ENCODE data around the gene PDZRN3. TPM values are rescaled to one million over a fixed set of nuclear protein-coding genes. Genes with fewer than 3 reads are reported as not detected.

The PDZRN3 gene
- total RNA-seq, 1 donor from 2014 or later, result 75.9 TPM

DNA sequence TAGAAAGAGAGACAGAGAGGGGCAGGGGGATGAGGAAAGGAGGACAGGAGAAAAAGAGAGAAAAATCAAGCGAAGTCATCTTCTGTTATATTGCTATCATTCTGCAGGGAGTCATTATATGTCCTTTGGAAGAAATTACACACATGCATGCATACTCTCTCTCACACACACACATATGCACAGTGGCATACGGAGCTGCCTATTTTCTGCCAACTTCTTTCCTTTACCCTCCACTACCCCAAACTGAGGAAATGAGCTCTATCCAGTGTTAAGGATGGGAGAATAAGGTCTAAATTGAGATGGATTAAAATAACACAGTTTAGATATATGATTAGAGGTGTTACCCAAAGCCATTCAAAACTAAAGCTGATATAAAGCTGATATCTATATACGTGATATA lies 48.8 kb downstream of the PDZRN3 start:
- Histone ChIP-seq H3K9me3 (no peaks in the 10 kb centered on the region), H3K27ac (no peak overlapping the region), H3K4me3 (no peak overlapping the region), H3K27me3 (no peaks in the 10 kb centered on the region), H3K4me1 (peaks cover 24% of the 10 kb centered on the region), H3K36me3 (no peaks in the 10 kb centered on the region)
- DNase-seq (ENCODE audit: extremely low spot score in 2 of 2), result no peak
- intact Hi-C loops (cut with DNase I), result no loop called here
- TF ChIP-seq, protein P1, sequence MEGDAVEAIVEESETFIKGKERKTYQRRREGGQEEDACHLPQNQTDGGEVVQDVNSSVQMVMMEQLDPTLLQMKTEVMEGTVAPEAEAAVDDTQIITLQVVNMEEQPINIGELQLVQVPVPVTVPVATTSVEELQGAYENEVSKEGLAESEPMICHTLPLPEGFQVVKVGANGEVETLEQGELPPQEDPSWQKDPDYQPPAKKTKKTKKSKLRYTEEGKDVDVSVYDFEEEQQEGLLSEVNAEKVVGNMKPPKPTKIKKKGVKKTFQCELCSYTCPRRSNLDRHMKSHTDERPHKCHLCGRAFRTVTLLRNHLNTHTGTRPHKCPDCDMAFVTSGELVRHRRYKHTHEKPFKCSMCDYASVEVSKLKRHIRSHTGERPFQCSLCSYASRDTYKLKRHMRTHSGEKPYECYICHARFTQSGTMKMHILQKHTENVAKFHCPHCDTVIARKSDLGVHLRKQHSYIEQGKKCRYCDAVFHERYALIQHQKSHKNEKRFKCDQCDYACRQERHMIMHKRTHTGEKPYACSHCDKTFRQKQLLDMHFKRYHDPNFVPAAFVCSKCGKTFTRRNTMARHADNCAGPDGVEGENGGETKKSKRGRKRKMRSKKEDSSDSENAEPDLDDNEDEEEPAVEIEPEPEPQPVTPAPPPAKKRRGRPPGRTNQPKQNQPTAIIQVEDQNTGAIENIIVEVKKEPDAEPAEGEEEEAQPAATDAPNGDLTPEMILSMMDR (IDR thresholded peaks at IDR 0.05), result no peak
- TF ChIP-seq POLR2AphosphoS5 (IDR thresholded peaks at IDR 0.05; ENCODE audit: insufficient read depth in 1 of 2, low read depth in 1 of 2) (no peak), POLR2A (IDR thresholded peaks at IDR 0.05) (no peak)

DNA sequence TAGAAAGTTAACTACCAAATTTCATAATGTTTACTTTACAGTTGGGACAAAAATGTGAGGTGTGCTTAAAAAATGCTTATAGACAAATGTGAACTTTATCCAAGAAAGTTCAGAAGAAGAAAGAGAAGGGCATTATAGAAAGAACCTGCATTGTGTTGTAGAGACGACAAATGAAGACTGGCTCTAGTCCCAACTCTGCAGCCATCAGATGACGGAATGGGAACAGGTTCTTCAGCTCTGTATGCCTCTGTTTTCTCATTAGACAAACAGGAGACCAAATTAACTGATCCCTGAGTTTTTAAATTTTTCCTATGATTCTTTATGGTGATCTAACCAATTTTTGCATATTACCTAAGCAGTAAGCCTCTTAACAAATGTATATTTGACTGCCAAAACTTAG lies 49.2 kb downstream of the PDZRN3 start:
- no peak for DNase-seq (ENCODE audit: extremely low spot score in 2 of 2)
- Histone ChIP-seq H3K4me3 (no peak overlapping the region), H3K27ac (no peak overlapping the region), H3K36me3 (no peaks in the 10 kb centered on the region), H3K4me1 (peaks cover 22% of the 10 kb centered on the region), H3K27me3 (no peaks in the 10 kb centered on the region), H3K9me3 (no peaks in the 10 kb centered on the region)
- TF ChIP-seq, protein P1 (IDR thresholded peaks at IDR 0.05), result no peak
- TF ChIP-seq POLR2AphosphoS5 (IDR thresholded peaks at IDR 0.05; ENCODE audit: insufficient read depth in 1 of 2, low read depth in 1 of 2), result no peak
- no peak for TF ChIP-seq POLR2A (IDR thresholded peaks at IDR 0.05)
- intact Hi-C loops (cut with DNase I), result no loop called here

DNA sequence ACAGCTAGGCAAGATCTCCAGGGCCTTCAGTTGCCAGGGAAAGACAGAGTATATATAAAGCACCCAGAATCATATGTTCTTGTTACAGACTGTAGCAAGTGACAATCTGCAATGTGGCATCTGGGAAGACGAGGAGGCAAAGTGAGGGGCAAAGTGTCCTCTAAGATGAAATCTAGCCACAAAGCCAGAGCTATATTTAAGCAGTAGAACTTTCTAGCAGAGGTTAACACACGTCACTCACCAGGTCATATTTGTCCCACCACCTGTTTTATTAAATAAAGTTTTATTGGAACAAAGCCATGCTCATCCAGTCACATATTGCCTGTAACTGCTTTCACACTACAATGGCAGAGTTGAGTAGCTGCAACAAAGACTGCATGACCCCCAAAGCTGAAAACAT lies 51.5 kb downstream of the PDZRN3 start:
- H3K27me3 ChIP-seq, result no peaks in the 10 kb centered on the region
- no peak overlapping the region for H3K4me3 ChIP-seq
- no peaks in the 10 kb centered on the region for H3K9me3 ChIP-seq
- peaks cover 25% of the 10 kb centered on the region for H3K4me1 ChIP-seq
- no peak for DNase-seq (ENCODE audit: extremely low spot score in 2 of 2)
- TF ChIP-seq POLR2A (IDR thresholded peaks at IDR 0.05) (no peak), POLR2AphosphoS5 (IDR thresholded peaks at IDR 0.05; ENCODE audit: insufficient read depth in 1 of 2, low read depth in 1 of 2) (no peak)
- TF ChIP-seq, protein P1 (IDR thresholded peaks at IDR 0.05), result no peak
- no peak overlapping the region for H3K27ac ChIP-seq
- no peaks in the 10 kb centered on the region for H3K36me3 ChIP-seq
- intact Hi-C loops (cut with DNase I), result no loop called here

DNA sequence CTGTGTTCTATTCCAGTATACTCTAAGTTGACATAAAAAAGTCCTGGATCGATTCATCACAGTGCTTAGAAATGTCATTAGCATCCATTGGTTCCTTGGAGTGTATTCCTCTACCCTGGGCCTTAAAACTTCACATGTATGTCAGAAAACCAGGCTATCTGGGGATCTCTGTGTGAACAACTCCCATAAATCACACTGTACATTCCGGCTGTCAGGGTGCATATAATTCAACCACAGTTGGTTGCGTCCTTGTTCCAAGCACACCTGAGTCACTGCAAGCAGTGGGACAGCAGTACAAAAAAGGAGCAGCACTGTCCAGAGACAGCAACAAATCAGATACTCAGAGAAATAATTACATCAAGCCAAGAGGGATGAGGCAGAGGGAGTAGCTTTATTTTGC lies 52.4 kb downstream of the PDZRN3 start:
- no peak overlapping the region for H3K27ac ChIP-seq

DNA sequence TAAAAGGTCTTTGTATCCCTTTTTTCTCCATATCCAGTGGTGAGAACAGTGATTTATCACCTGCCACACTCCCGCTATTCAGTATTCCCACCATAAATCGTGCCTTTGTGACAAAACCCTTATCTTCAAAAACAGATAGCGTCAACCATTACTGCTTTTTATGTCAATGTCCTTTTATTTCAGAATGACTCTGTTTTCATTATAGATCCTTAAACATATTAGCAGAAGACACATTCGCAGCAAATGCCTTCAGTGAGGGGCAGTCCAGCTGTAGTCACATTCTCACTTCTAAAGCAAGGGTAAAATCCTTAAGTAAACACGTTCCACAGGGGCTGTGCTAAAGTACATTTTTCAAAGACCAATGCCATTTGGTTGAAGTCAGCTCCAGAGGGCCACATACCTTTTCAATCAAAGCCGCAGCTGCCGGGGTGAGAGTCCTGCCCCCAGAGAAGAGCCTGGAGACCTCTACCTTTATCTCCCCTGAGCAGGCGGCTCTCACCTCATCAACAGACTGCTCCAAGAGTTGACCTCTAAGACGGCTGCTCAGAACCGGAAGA lies 53.4 kb downstream of the PDZRN3 start:
- no peak overlapping the region for H3K27ac ChIP-seq
- no peak for DNase-seq (ENCODE audit: extremely low spot score in 2 of 2)
- H3K27me3 ChIP-seq, result no peaks in the 10 kb centered on the region
- peaks cover 35% of the 10 kb centered on the region for H3K4me1 ChIP-seq
- H3K36me3 ChIP-seq, result no peaks in the 10 kb centered on the region
- H3K4me3 ChIP-seq, result no peak overlapping the region
- no peak for TF ChIP-seq POLR2AphosphoS5 (IDR thresholded peaks at IDR 0.05; ENCODE audit: insufficient read depth in 1 of 2, low read depth in 1 of 2)
- TF ChIP-seq POLR2A (IDR thresholded peaks at IDR 0.05), result no peak
- TF ChIP-seq, protein P1 (IDR thresholded peaks at IDR 0.05), result no peak
- intact Hi-C loops (cut with DNase I), result no loop called here
- no peaks in the 10 kb centered on the region for H3K9me3 ChIP-seq

More for the DNA sequence above, 52.4 kb downstream of the PDZRN3 start:
- TF ChIP-seq POLR2AphosphoS5 (IDR thresholded peaks at IDR 0.05; ENCODE audit: insufficient read depth in 1 of 2, low read depth in 1 of 2) (peak in 1 of 2 donors; percentile 29), POLR2A (IDR thresholded peaks at IDR 0.05) (no peak)
- TF ChIP-seq, protein P1 (IDR thresholded peaks at IDR 0.05), result no peak
- no peak for DNase-seq (ENCODE audit: extremely low spot score in 2 of 2)
- H3K9me3 ChIP-seq, result no peaks in the 10 kb centered on the region
- no peaks in the 10 kb centered on the region for H3K36me3 ChIP-seq
- intact Hi-C loops (cut with DNase I), result no loop called here
- no peaks in the 10 kb centered on the region for H3K27me3 ChIP-seq
- H3K4me3 ChIP-seq, result no peak overlapping the region
- H3K4me1 ChIP-seq, result peaks cover 33% of the 10 kb centered on the region
